Spleen (tissue), 11 donors: Measurements from ENCODE around the gene OTOG. TPM values are rescaled to one million over a fixed set of nuclear protein-coding genes. Genes with fewer than 3 reads are reported as not detected.

ENCODE experiments used
- DNase-seq: peaks from one replicate; pipeline ENCODE4 v3.0.0-alpha.2; 2020
- H3K27ac ChIP-seq, 8 donors: fragments of 200-600 bp; sonication (generic) in 7 of 8; 1 replicate in 4 of 8; 2 replicates in 4 of 8; pipeline versions ENCODE4 v1.5.0 to v1.8.0; 2016 to 2021; ENCODE audit warnings: inconsistent platforms in 4 of 8, mild to moderate bottlenecking in 4 of 8, moderate library complexity in 1 of 8
- H3K27me3 ChIP-seq, 7 donors: fragments of 200-600 bp; sonication (generic) in 6 of 7; replicated peaks in 1 of 7; 1 replicate in 4 of 7; 2 replicates in 3 of 7; pipeline versions ENCODE4 v1.5.0 to v1.8.0; 2016 to 2021; ENCODE audit warnings: inconsistent platforms in 3 of 7, mild to moderate bottlenecking in 1 of 7
- H3K36me3 ChIP-seq, 6 donors: fragments of 200-600 bp; sonication (generic) in 5 of 6; 1 replicate in 4 of 6; 2 replicates in 2 of 6; pipeline versions ENCODE4 v1.5.0 to v1.8.0; 2016 to 2021; ENCODE audit warnings: inconsistent platforms in 2 of 6
- H3K4me1 ChIP-seq, 6 donors: fragments of 200-600 bp; sonication (generic) in 5 of 6; 1 replicate in 3 of 6; 2 replicates in 3 of 6; pipeline versions ENCODE4 v1.5.0 to v1.8.0; 2016 to 2021; ENCODE audit warnings: inconsistent platforms in 3 of 6
- H3K4me3 ChIP-seq, 8 donors: fragments of 200-600 bp; sonication (generic) in 7 of 8; 1 replicate in 4 of 8; 2 replicates in 4 of 8; pipeline versions ENCODE4 v1.5.0 to v1.8.0; 2016 to 2021; ENCODE audit warnings: inconsistent platforms in 4 of 8, mild to moderate bottlenecking in 4 of 8, moderate library complexity in 2 of 8
- H3K9me3 ChIP-seq, 8 donors: fragments of 200-600 bp; sonication (generic) in 7 of 8; 1 replicate in 4 of 8; 2 replicates in 4 of 8; pipeline versions ENCODE4 v1.5.0 to v1.8.0; 2016 to 2021; ENCODE audit warnings: inconsistent platforms in 4 of 8
- POLR2A ChIP-seq, 3 donors: fragments of 450-650 bp; IDR thresholded peaks; one replicate each; pipeline ENCODE4 v1.5.1; 2017; ENCODE audit warnings: antibody characterized with exemption in 3 of 3, mild to moderate bottlenecking in 1 of 3
- POLR2AphosphoS5 ChIP-seq, 3 donors: sonication (generic); formaldehyde crosslinking; IDR thresholded peaks; one replicate each; pipeline ENCODE4 v1.5.1; 2017; ENCODE audit warnings: antibody characterized with exemption in 3 of 3
- WGBS, 5 donors: extraction: QIAGEN DNeasy Blood & Tissue Kit in 3 of 5; methylation state at CpG; one replicate each; pipeline versions ENCODE4 v1.1.5 to v1.1.7; 2013 to 2018; 5-methylcytosine and 5-hydroxymethylcytosine counted together
- intact Hi-C: fragments of 100-400 bp; cut with DNase I; formaldehyde crosslinking; loops from one replicate; pipeline ENCODE4 v1.15.0; 2023; ENCODE audit warnings: low total_unique reads
- polyA plus RNA-seq, 3 donors: library from polyadenylated mRNA; stranded (reverse); fragments of 200-250 nt; gene quantifications; one replicate each; pipeline ENCODE4 v1.2.1, GENCODE V29; 2013
- total RNA-seq, 7 donors: library from RNA; depleted of rRNA in 3 of 7; stranded (reverse); fragments of >200 nt in 3 of 7; fragmentation: NEBNext Ultra II Directional in 4 of 7; extraction: Animal tissue kit (Norgen Biotek cat#: 25700) in 4 of 7; gene quantifications; one replicate each; pipeline versions ENCODE4 v1.1.0 to v1.2.1, GENCODE V29; 2016 to 2021
- TF ChIP-seq, protein P1 (sequence below), 11 experiments: fragments of 200-600 bp in 7 of 11; fragments of 450-650 bp in 4 of 11; sonication (generic) in 4 of 11; IDR thresholded peaks in 8 of 11; conservative IDR thresholded peaks in 3 of 11; 1 replicate in 7 of 11; 2 replicates in 4 of 11; pipeline versions ENCODE4 v1.4.0 to v1.8.0; 2016 to 2021; ENCODE audit warnings: antibody characterized with exemption in 11 of 11, inconsistent platforms in 4 of 11, mild to moderate bottlenecking in 1 of 11
- donor health status: healthy with polysubstance abuse.
- donor health status: DM: no; HTN: no; CAD: no; lungs with moderate emphysema.
- donor health status: DM: no; HTN: no; CAD: no.
- donor health status: Bipolar disorder and iron deficiency.
- donor health status: healthy.
- donor health status: DM: no; HTN: no; CAD: no.
- donor health status: DM: yes; HTN: yes; CAD: no.

Gene OTOG
- total and polyA plus RNA-seq, 10 donors = not detected

DNA sequence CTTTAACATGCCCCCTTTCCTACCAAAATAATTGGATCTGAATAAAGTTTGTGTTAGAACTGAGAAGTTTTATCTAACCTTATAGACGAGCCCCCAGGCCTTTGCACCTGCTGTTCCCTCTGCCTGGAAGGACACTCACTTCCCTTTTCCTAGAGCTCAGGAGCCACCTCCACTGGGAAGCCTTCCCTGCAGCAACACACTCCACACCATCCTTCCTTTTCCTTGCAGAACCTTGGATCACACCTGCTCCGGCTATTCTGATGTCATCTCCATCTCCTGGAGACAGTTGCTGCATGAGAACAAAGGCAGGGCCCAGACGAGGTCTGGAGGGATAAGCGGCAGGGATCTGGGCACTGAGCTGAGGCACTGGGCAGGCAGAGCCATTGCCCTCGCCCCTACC, 149.7 kb downstream of the OTOG start:
- Histone ChIP-seq H3K36me3 (no peaks in the 10 kb centered on the region), H3K9me3 (no peaks in the 10 kb centered on the region), H3K27ac (no peak overlapping the region), H3K4me1 (no peaks in the 10 kb centered on the region), H3K27me3 (peaks cover 5 to 61% (median 27%) of the 10 kb centered on the region in 7 donors), H3K4me3 (no peak overlapping the region)
- no peak for TF ChIP-seq POLR2AphosphoS5 (IDR thresholded peaks at IDR 0.05)
- TF ChIP-seq, protein P1, sequence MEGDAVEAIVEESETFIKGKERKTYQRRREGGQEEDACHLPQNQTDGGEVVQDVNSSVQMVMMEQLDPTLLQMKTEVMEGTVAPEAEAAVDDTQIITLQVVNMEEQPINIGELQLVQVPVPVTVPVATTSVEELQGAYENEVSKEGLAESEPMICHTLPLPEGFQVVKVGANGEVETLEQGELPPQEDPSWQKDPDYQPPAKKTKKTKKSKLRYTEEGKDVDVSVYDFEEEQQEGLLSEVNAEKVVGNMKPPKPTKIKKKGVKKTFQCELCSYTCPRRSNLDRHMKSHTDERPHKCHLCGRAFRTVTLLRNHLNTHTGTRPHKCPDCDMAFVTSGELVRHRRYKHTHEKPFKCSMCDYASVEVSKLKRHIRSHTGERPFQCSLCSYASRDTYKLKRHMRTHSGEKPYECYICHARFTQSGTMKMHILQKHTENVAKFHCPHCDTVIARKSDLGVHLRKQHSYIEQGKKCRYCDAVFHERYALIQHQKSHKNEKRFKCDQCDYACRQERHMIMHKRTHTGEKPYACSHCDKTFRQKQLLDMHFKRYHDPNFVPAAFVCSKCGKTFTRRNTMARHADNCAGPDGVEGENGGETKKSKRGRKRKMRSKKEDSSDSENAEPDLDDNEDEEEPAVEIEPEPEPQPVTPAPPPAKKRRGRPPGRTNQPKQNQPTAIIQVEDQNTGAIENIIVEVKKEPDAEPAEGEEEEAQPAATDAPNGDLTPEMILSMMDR (IDR thresholded peaks at IDR 0.05 in 8 of 11, conservative IDR thresholded peaks at IDR 0.05 in 3 of 11) = no peak
- no peak for TF ChIP-seq POLR2A (IDR thresholded peaks at IDR 0.05)
- intact Hi-C loops = no loop called here
- DNase-seq = no peak
- whole genome bisulfite sequencing, 5 donors = 72 to 80% (median 74%) methylated on average over 5 of the region's 5 CpGs

Other genes starting within 250 kb of the OTOG start
- gene NCR3LG1, start 195.5 kb upstream of the OTOG start, total RNA-seq = 1 to 10 TPM; 1.5 to 5.4 (median 2.3) TPM
- gene NCR3LG1, start 195.5 kb upstream of the OTOG start, polyA plus RNA-seq = under 1 TPM; 0.04 to 0.16 (median 0.05) TPM
- 1 to 10 TPM in 6 of 7 donors, not detected in 1; 1.2 to 3.8 (median 1.9) TPM for gene KCNJ11, start 158.6 kb upstream of the OTOG start, total RNA-seq
- gene KCNJ11, start 158.6 kb upstream of the OTOG start, polyA plus RNA-seq = under 1 TPM; 0.13 to 0.79 (median 0.51) TPM
- gene ABCC8, start 70.4 kb upstream of the OTOG start, total RNA-seq = 1 to 10 TPM in 1 of 7 donors, under 1 TPM in 4, not detected in 2; 0.26 to 1.3 (median 0.52) TPM
- under 1 TPM; 0.42 to 0.61 (median 0.44) TPM for gene ABCC8, start 70.4 kb upstream of the OTOG start, polyA plus RNA-seq
- not detected for gene USH1C, start 2.8 kb upstream of the OTOG start, total RNA-seq
- under 1 TPM in 1 of 3 donors, not detected in 2; 0.12 TPM for gene USH1C, start 2.8 kb upstream of the OTOG start, polyA plus RNA-seq
- gene MYOD1, start 172.3 kb downstream of the OTOG start, total RNA-seq = not detected
- under 1 TPM in 1 of 3 donors, not detected in 2; 0.04 TPM for gene MYOD1, start 172.3 kb downstream of the OTOG start, polyA plus RNA-seq
- gene KCNC1, start 187.5 kb downstream of the OTOG start, total RNA-seq = not detected
- not detected for gene KCNC1, start 187.5 kb downstream of the OTOG start, polyA plus RNA-seq